HUES48 (cell line): Measurements from ENCODE around the gene LNP1.
A peak's percentile ranks its signal among the peaks of the same experiment; 100 is the strongest.
"Not testable (repeated sequence)": the region's sequence is repeated elsewhere in the genome, so short reads cannot be mapped to it uniquely, and the experiment has no call there.

ENCODE experiments used
- H3K27ac ChIP-seq: one replicate; pipeline ENCODE4 v1.7.0; 2013; ENCODE audit warnings: low read depth, low read length, inconsistent platforms
- H3K27me3 ChIP-seq: 2 replicates; pipeline ENCODE4 v1.6.1; 2013; ENCODE audit warnings: mild to moderate bottlenecking, low read length; ENCODE audit not compliant: control insufficient read depth, insufficient read depth
- H3K36me3 ChIP-seq: 2 replicates; pipeline ENCODE4 v1.6.1; 2013; ENCODE audit warnings: low read length; ENCODE audit not compliant: control insufficient read depth, insufficient read depth
- H3K4me1 ChIP-seq: 2 replicates; pipeline ENCODE4 v1.6.1; 2013; ENCODE audit warnings: mild to moderate bottlenecking, low read length; ENCODE audit not compliant: control insufficient read depth, insufficient read depth
- H3K4me3 ChIP-seq: 2 replicates; pipeline ENCODE4 v1.5.1; 2013; ENCODE audit warnings: mild to moderate bottlenecking, low read depth, low read length
- H3K9ac ChIP-seq: 2 replicates; pipeline ENCODE4 v1.6.1; 2013; ENCODE audit warnings: mild to moderate bottlenecking, low read depth, low read length, moderate library complexity
- H3K9me3 ChIP-seq: 2 replicates; pipeline ENCODE4 v1.6.1; 2013; ENCODE audit warnings: low read length; ENCODE audit not compliant: control insufficient read depth, insufficient read depth

Gene LNP1, protein sequence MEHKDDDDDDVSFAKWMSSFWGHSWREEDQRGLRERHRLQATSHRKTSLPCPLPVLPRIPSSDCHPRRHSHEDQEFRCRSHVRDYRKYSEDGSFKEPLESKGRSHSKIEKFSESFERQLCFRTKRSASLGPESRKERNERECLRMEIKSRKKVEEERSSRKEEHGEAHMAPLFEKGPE

DNA sequence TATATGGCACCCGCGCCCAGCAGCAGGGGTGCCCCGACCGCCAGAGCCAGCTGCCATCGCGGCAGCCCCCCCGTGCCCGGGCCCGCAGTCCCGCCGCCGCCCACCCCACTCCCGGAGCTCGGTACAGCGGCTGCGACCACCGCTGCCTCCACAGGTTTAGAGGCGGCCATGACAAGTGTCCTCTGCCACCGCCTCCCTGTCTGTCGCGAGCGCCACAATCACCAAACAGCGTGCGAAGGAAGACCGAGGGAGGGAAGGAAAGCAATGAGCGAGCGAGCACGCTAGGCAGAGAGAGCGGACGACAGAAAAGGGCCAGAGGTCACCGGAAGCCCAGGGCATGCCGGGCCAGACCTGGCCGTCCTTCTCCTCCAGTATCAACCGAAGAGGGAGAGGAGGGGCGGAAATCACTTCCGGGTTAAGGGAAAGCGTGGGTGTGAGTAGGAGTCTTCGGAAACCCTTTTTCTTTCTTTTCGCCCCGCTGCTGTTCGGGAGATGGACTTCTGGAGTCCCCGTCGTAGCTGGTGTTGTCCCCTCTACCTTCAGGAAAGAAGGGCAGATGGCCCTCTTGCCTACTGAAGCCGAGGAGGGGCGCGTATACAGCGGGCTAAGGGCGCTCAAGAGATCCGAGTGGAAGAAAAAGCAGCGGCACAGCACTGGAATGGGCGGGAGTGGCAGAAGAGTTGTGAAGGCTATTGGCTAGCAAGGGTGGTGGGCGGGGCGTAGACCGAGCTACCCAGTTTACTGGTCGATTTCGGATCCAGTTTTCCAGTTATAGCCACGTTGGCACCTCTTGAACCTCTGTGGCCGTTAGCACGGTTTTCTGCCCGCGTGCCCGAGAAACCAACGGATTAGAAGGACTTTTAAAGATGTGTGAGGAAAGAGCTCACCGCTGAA lies at the start of gene LNP1, which contains the start of gene TOMM70:
Gene LNP1, plus strand, starts transcription at position 760 of the 894 bp plus-strand sequence. CDS start 28,191 bp downstream, outside the sequence.
Gene TOMM70, minus strand, starts transcription at position 310 of the 894 bp plus-strand sequence. Its CDS starts 140 bp downstream, at position 170.
- Histone ChIP-seq H3K9ac (peak within 1 kb of the TSS; percentile 91), H3K9me3 (no peaks in the 10 kb centered on the region), H3K4me1 (peaks cover 16% of the 10 kb centered on the region; the same call in 1 of the 2 replicates), H3K36me3 (peaks cover 4% of the 10 kb centered on the region; the same call in 1 of the 2 replicates), H3K27me3 (no peaks in the 10 kb centered on the region), H3K27ac (peak within 1 kb of the TSS; percentile 96), H3K4me3 (peak within 1 kb of the TSS; percentile 88)

DNA sequence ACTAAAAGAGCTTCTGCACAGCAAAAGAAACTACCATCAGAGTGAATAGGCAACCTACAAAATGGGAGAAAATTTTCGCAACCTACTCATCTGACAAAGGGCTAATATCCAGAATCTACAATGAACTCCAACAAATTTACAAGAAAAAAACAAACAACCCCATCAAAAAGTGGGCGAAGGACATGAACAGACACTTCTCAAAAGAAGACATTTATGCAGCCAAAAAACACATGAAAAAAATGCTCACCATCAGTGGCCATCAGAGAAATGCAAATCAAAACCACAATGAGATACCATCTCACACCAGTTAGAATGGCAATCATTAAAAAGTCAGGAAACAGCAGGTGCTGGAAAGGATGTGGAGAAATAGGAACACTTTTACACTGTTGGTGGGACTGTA lies 49.6 kb upstream of the LNP1 start:
- H3K4me1 ChIP-seq, H3K9me3 ChIP-seq, H3K27ac ChIP-seq, H3K9ac ChIP-seq, H3K4me3 ChIP-seq, H3K27me3 ChIP-seq: not testable (repeated sequence)
- H3K36me3 ChIP-seq: peaks cover 55% of the 10 kb centered on the region

DNA sequence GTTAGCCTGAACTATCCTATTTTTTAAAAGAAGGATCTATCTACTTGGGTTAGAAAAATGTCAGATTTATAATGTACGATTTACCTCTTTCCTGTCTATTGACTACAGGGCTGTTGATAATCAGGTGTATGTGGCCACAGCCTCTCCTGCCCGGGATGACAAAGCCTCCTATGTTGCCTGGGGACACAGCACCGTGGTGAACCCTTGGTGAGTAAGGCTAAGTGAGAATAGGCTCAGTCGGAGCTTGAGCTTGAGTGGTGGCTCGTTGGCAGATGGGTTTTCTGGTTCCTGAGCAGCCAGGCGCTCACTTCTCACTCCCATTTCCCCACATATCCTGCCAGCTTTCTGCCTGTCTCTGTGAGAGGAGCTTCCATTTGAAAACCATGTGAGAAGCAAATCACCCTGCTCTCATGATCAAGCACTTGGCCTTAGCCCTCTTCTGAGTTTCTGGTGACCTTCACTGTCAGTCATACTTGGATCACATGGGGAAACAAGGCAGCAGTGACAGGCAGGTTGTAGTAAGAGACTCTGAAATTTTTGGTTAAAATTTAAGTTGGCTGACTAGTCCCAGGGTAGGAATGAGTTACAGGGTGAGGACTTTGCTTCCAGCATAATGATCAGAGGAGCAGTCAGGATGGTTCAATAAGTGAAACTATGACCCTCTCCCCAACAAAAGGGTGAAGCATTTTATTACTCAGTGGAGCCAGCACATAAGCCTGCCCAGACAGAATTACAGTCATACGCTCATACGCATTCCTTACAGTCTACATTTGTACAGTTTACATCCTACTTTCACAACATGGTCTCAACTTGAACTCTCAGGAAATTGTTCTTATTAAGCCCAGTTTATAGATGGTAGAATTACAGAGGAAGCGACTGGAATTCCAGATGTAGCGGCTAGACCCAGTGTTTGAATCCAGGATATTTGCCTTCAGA lies 48.8 kb upstream of the LNP1 start:
- no peaks in the 10 kb centered on the region for H3K4me1 ChIP-seq
- H3K27ac ChIP-seq: no peak overlapping the region
- no peaks in the 10 kb centered on the region for H3K9me3 ChIP-seq
- no peak overlapping the region for H3K4me3 ChIP-seq
- no peak overlapping the region for H3K9ac ChIP-seq
- H3K36me3 ChIP-seq: peaks cover 55% of the 10 kb centered on the region
- no peaks in the 10 kb centered on the region for H3K27me3 ChIP-seq

DNA sequence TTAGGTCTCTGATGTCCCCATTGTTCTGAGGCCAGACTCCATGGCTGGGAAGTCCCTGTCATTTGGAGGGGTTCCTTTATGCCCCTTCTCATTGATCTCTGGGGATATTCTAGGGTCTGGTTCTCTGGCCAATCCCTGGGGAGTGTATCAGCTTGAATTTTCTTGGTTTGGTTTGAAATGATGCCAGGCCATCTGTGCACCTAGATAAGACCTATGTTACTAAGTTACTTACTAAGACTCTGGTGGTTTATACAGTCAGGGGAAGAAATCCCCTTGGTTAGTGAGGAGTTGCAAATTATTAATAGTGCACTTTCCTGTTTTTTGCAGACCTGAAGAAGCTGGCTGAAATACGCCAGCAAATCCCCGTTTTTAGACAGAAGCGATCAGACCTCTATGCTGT lies 46.5 kb upstream of the LNP1 start:
- H3K27me3 ChIP-seq: no peaks in the 10 kb centered on the region

DNA sequence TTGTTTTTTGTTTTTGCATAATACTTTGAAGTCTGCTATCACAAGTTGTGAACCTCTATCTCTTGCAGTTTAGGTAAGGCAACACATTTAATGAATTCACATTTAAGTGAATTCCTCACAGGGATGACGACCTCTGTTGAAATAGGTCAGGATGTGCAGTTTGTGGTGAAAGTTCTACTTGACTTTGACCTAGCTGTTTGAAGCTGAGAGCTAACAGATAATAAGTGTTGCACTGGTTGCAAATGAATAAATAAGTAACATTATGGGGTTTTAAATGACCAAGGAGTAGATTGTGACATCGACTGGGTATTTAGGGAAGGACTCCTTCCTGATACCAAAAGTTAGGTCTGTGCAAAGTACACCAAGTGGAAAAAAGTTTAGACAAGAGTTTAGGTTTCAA lies 42.9 kb upstream of the LNP1 start:
- H3K27ac ChIP-seq: no peak overlapping the region
- no peaks in the 10 kb centered on the region for H3K27me3 ChIP-seq
- H3K9me3 ChIP-seq: no peaks in the 10 kb centered on the region
- H3K36me3 ChIP-seq: peaks cover 38% of the 10 kb centered on the region
- no peaks in the 10 kb centered on the region for H3K4me1 ChIP-seq
- H3K9ac ChIP-seq: no peak overlapping the region
- no peak overlapping the region for H3K4me3 ChIP-seq

More for the DNA sequence above, 46.5 kb upstream of the LNP1 start:
- no peak overlapping the region for H3K27ac ChIP-seq
- peaks cover 42% of the 10 kb centered on the region for H3K36me3 ChIP-seq
- no peak overlapping the region for H3K4me3 ChIP-seq
- H3K4me1 ChIP-seq: no peaks in the 10 kb centered on the region
- H3K9me3 ChIP-seq: no peaks in the 10 kb centered on the region
- H3K9ac ChIP-seq: no peak overlapping the region

DNA sequence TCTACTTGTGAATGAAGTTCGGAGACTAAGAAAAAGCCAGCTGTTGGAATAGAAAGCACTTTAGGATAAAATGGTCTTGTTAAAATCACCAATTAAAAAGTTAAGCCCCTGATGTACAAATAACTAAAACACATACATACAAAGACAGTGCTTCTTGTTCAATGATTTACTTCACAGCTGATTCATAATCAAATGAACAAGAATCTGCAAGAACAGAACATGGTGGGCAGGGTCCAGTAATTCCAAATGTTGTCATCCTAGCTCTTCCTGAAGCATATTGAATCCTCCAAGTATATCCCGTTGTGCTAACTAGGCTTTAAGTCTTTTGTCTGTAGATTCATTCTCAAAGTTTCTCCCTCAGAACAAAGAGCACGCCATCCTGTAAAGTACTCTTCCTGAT lies 42.3 kb upstream of the LNP1 start:
- peaks cover 39% of the 10 kb centered on the region for H3K36me3 ChIP-seq
- H3K9ac ChIP-seq: no peak overlapping the region
- H3K4me3 ChIP-seq: no peak overlapping the region
- H3K4me1 ChIP-seq: no peaks in the 10 kb centered on the region
- H3K27me3 ChIP-seq: no peaks in the 10 kb centered on the region
- H3K9me3 ChIP-seq: no peaks in the 10 kb centered on the region
- H3K27ac ChIP-seq: no peak overlapping the region

DNA sequence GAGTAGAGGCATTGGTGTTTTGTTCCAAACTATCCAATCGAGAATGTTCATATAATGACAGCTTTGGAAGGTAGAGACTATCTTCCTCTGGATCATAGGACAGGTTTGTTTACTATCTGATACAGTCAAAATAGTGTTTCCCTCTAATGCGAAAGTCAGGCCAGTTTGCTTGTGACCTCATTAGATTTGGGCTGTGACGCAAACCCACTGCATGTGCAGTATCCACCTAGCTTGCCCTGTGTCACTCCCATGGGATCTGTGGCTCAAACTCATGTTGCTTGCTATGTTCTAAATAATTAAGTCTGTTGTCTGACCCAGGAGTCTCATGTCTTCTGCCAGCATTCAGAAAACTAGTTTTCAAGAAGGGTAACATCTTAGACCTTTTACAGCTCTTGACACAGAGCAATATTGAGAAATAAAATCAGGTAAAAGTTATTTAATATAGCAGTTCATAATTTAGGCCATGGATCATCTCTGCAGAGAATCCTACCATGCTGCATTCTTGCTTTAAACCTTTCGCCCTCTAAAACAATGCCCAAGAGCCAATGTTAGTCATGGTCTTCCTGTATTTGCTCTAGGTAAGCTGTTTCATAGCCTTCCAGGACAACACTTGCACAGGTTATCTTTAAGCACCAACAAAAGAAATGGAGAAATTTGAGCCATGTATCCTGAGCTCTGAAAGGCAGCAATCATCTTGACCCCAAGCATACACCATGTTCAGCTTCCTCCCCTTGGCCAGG lies 40.4 kb upstream of the LNP1 start:
- H3K9me3 ChIP-seq: no peaks in the 10 kb centered on the region
- no peaks in the 10 kb centered on the region for H3K4me1 ChIP-seq
- H3K36me3 ChIP-seq: peaks cover 43% of the 10 kb centered on the region
- H3K9ac ChIP-seq: no peak overlapping the region
- no peak overlapping the region for H3K4me3 ChIP-seq
- H3K27ac ChIP-seq: no peak overlapping the region
- no peaks in the 10 kb centered on the region for H3K27me3 ChIP-seq

DNA sequence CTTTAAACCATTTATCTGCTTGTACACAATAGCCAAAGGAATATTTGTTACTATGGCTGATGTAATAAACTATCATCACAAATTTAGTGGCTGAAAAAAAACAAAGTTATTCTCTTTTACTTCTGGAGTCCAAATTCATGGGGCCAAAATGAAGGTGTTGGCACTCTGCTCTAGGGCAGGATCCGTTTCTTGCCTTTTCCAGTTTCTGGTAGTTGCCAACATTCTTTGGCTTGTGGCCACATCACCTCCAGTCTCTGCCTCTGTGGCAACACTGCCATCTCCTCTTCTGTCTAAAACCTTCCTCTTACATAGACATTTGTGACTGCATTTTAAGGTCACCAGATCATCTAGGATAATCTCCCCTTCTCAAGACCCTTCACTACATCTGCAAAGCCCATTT lies 39.4 kb upstream of the LNP1 start:
- H3K27me3 ChIP-seq: no peaks in the 10 kb centered on the region
- H3K4me3 ChIP-seq: no peak overlapping the region
- H3K36me3 ChIP-seq: peaks cover 47% of the 10 kb centered on the region

DNA sequence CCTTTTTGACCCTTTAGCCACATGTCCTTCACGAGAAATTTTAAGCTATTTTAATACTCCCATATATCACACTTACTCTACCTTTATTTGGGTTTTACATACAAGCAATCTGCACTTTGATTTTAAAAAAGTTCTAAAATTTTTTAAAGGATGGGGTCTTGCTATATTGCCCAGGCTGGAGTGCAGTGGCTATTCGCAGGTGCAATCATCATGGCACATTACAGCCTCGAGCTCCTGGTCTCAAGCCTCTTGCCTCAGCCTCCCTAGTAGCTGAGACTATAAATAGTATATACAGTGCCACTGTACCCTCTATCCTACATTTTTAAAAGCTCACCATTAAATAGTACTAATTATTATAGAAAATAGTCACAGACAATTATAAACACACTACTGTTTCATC lies 36.9 kb upstream of the LNP1 start:
- H3K27ac ChIP-seq: no peak overlapping the region
- H3K27me3 ChIP-seq: no peaks in the 10 kb centered on the region
- H3K36me3 ChIP-seq: peaks cover 71% of the 10 kb centered on the region
- H3K9me3 ChIP-seq: no peaks in the 10 kb centered on the region
- H3K4me1 ChIP-seq: no peaks in the 10 kb centered on the region
- H3K9ac ChIP-seq: no peak overlapping the region
- no peak overlapping the region for H3K4me3 ChIP-seq

More for the DNA sequence above, 39.4 kb upstream of the LNP1 start:
- Histone ChIP-seq H3K9ac (no peak overlapping the region), H3K27ac (no peak overlapping the region), H3K9me3 (no peaks in the 10 kb centered on the region), H3K4me1 (no peaks in the 10 kb centered on the region)

DNA sequence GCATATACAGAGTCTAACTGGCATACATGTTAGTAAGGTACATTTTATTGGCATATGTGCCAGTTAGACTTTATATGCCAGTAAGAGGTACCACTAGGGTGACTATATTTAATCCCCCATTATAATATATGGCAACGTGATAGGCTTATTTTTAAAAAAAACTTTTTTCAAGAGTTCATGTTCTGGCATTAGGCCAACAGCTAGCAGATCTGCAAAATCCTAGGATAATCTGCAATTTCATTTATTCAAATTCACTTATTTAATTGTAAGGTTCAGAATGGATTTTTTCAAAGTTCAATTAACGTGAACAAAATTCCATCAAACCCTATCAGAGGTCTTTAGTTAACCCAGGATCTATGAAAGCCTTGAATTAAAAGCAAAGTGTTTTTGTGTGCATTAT lies 34.9 kb upstream of the LNP1 start:
- Histone ChIP-seq H3K9ac (no peak overlapping the region), H3K4me3 (no peak overlapping the region), H3K9me3 (no peaks in the 10 kb centered on the region), H3K4me1 (no peaks in the 10 kb centered on the region), H3K27ac (no peak overlapping the region), H3K27me3 (no peaks in the 10 kb centered on the region), H3K36me3 (peaks cover 88% of the 10 kb centered on the region)
